GM18868 (cell line): ENCODE measurements around the gene RALB.
"Not testable (repeated sequence)": the region's sequence is repeated elsewhere in the genome, so short reads cannot be mapped to it uniquely, and the experiment has no call there.

Source experiments
- ATAC-seq: cut with Tn5 transposase; IDR thresholded peaks from one replicate; pipeline ENCODE4 v1.9.1; 2021; ENCODE audit warnings: mild to moderate bottlenecking, moderate library complexity; ENCODE audit not compliant: unreplicated experiment

RALB gene

DNA sequence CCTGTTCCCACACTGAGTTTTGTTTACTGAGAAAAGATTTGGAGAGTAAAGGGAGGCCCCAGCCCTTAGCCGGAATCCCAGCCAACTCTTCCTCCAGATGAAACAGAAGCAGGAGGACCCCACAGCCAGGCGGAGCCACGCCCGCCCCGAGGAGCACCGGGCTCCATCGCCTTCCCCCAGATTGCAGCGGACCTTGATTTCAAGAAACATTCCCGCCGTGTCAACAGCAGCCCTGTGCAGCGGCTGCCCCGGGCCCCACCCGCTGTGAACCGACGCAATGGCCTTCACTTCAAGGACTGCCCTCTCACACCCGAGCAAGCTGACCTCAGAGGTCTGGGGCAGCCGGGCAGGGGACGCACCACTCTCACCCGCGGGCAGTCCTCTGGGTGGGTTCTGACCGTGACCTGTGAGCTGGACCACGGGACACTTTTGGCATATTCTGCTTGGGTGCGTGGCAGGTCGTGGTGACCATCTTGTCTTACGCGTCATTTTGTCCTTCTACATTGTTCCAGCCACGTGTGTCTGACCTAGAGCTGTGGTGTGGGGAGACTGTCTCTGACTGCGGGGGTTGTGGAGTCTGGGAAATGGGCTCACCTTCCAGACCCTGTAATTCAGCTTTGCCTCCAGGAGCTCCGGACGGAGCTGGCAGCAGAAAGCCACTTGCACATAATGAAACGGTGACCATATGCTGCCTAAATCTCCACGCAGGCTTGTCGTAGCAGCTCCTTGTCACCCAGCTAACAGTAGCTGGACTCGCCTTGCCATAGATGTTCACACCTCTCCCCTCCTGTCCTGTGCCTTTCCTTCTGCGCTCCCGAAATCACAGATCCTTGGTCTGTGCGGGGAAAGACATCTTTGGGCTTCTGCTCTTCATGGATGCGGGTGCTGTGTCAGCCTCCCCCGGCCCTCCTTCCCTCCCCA, 61.3 kb downstream of the RALB start:
- ATAC-seq: no peak

DNA sequence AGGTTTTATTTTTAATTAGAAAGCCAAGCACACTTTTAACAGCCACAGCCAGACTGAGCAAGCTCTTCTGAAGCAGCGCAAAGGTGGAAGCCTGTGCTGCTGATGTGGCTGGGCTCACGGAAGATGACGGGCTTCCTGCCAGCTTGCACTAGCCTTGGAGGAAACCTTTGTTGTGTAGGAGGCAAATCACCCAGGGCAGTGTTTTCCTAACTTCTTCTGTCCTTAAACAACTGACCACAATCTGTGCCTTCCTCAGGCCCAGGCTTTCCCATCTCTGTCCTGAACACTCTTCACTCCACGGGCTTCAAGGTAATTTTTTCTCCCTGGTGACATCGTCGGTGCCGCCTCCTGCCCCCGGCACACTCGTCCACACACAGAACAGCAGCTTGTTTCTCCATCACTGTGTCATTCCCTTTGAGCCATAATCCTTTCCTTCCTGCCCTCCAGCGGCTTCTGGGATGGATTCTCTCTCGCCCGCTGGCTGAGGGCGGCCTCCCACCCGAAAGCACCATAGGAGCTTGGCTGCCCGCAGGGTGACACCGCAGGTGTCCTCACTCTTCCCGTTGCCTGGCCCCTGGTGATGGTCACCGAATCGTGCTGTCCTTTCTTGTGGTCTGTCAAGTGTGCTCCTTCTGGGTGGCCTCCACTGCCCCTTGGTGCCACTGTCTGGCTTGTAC, 62.2 kb downstream of the RALB start:
- no peak for ATAC-seq

DNA sequence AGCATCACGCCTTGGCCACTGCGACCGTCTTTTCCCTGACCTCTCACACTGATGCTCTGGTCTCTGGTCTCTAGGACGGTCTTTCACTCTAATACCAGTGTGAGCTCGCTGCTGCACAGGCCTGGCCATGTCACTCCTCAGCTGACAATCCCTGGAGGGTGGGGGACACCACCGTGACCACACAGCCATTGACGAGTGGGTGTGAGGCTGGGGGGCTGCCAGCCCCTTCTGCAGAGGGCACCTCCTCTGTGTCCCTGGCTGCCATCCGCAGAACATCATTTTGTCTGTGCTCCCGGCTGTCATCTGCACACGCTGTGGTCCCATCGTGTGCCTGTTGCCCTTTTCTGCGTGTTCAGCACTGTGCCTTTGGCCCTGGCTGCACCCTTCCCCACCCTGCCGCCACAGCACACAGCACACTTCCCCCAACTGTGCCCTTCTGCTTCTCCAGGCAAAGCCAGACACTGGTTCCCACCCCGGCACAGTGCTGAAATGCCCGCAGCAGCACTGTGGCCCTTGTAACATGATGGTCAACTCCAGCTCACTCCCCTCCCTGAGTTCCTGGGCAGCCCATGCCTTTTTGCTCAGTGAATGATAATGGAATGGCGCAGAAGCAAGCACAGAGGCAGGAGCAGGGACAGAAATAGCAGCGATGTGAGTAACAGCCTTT, 62.8 kb downstream of the RALB start:
- ATAC-seq: no peak

DNA sequence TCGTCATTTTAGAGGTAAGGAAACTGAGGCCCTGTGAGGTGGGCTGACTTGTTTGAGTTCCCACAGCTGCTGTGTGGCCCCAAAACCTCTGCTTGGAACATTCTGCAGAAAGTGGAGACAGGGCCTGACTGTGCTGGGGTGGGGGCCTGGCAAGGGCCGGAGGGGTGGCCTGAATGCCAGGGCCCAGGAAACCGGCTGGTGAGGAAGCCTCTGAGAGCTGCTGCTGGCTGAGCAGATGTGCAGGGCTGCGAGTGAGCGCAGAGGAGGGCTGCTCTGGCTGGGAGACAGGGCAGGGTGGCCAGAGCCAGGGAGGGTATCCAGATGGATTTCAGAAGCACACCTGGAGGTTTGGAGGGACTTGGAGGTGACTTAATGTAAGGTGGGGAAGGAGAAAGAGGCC, 63.4 kb downstream of the RALB start:
- no peak for ATAC-seq

DNA sequence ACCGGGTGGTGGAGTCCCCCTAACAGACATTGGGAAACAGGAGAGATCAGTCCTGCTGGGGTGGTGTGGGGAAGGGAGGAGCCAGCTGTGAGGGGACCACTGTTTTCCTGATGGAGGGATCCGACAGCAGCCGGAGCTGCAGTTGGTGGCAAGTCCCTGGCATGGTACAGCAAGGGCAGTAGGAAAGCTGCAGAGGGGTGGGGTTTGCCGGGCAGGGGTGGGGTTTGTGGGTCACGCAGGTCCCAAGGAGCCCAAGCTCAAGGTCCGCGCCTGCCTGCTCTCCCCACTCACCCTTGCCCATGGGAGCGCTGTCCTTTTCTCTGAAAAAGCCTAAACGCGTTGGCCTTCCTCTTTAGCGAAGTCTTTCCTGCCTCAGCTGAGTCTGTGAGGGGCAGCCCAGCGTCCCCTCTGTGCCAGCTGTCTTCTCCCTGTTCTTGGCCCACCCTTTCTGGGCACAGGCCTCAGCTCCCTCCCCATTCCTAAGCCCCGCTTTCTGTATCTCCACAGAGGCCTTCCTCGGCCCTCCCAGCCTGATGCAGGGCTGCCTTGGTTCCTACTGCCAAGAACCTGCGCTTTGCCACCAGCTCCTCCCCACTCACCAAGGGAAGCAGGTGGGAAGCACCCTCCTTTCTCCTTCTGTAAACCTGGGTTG, 64.0 kb downstream of the RALB start:
- no peak for ATAC-seq

DNA sequence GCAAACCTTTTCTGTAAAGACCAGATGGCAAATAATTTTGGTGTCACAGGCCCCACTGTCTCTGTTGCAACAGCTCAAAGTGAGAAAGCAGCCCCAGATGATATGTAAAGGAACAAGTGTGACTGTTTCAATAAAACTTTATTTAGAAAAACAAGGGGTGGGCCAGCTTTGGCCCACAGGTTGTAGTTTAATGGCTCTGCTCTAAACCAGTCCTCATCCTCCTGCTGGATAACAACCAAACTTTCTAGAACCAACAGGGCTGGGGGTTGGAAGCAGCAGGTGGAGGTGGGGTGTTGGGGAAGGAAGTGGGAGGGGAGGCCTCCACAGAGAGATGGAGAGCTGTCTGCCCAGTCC, 64.5 kb downstream of the RALB start:
- no peak for ATAC-seq

DNA sequence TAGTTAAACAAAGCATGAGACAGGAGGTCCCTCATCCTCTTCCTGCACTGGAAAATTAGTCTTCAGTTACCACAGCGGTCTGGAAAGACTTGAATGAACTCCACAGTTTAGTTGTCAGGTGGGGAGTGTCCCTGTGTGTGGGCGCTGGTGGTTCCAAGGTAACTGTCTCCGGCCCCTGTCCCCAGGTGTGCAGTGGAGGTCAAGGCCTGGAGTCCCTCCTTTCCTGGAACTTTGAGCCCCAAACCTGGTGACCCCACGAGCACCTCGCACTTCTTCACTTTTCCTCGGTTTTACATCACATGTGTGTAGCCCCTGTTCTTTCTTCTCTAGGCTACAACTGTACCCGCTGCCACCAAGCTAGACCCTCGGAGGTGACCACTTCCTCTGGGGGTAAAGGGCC, 65.3 kb downstream of the RALB start:
- ATAC-seq: no peak

DNA sequence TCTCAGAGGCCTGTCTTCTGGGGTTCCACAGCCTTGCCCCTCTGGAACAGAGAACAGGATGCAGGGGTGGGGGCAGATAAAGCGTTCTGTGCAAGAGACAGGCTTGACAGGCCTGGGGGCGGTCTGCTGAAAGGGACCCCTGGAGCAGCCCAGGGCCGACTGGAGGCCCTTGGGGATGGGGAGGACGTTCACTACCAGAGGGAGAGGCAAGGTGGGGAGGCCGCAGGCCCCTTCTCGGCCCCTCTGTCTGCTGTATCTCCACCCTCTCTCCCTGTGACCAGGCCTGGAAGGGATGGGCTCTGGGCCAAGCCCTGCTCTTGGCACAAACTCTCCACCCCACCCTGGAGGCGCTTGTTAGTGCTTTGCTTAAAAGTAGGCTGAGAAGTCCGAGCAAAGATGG, 66.0 kb downstream of the RALB start:
- ATAC-seq: no peak

DNA sequence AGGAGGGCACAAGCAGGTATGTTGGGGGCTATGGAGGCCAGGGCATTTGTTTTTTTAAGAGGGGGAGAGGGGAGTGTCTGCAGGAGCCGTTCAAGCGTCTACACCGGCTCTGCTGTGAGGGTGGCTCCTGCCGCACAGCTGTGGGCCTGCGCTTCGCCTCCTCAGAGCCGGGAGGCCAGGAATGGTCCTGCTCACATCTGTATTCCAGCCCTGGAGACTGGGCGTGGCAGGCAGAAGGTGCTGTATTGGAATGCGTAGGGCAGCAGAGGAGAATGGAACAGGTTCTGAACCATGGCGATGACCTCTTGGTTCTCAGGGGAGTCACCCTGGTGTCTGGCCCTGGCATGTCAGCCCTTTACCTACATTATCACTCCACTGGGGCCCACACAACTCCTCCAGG, 66.5 kb downstream of the RALB start:
- ATAC-seq: no peak

DNA sequence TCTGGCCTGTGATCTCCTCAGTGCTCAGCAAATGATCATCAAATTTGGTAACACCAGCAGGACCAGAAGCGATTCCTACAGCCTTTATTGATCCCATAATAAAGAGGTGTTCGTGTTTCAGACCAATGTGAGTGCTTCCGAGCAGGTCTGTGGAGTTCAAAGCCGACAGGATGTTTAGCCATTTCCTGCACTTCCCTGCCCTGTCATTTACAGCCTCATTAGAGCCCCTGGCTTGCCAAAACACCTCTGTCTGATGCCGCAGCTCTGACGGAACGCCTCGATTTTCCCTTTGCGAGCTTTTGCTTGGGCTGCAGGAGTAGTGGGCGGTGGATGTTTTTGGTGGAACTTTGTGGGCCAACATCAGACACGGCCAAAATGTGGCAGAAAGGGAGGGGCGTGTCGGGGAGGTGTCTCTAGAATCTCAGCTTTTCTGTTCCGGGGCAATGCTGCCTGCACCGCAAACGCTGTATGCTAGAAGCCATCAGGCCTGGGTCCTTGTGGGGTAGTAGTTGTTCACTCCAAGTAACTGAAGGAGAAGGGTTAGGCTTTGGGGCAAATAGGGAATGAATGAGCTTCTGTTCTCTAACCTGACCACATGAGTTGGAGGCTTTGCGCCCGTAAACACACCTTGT, 67.2 kb downstream of the RALB start:
- ATAC-seq: no peak

DNA sequence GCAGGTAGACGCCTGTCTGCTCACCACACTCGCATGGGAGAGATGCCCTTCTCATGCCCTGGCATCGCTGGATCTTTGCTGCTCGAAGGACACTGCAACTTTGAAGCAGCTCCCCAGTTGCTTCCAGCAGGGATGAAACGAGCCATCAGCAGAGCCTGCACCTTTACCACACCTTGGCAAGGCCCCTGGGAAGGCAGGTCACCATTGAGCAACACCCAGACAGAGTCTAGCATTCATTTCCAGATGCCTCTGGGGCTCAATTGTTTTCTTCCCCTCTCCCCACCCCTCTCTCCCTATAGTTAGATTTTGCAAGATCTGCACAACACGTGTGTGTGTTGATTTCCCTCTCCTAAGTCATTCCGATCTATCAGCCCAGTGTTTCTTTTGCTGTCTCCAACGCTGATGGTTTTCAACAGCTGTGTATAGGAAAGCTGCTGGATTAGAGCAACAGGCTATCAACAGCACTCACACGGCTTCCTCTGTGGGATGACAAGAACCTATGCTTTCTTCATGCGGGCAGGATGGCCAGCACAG, 67.7 kb downstream of the RALB start:
- no peak for ATAC-seq

DNA sequence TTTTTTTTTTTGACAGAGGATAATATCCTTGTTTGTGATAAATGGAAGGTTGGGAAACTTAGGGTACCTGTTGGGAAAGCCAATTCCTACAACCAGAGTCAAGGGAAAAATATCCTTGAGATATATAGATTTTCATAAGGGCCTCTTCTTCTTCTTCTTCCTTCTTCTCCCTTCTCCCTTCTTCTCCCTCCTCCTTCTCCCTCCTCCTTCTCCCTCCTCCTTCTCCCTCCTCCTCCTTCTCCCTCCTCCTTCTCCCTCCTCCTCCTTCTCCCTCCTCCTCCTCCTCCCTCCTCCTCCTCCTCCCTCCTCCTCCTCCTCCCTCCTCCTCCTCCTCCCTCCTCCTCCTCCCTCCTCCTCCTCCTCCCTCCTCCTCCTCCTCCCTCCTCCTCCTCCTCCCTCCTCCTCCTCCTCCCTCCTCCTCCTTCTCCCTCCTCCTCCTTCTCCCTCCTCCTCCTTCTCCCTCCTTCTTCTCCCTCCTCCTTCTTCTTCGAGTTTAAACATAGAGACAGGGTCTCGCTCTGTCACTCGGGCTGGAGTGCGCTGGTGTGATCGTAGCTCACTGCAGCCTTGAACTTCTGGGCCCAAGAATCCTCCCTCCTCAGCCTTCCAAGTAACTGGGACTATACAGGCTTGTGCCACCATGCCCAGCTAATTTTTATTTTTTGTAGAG, 68.4 kb downstream of the RALB start:
- ATAC-seq: not testable (repeated sequence)

DNA sequence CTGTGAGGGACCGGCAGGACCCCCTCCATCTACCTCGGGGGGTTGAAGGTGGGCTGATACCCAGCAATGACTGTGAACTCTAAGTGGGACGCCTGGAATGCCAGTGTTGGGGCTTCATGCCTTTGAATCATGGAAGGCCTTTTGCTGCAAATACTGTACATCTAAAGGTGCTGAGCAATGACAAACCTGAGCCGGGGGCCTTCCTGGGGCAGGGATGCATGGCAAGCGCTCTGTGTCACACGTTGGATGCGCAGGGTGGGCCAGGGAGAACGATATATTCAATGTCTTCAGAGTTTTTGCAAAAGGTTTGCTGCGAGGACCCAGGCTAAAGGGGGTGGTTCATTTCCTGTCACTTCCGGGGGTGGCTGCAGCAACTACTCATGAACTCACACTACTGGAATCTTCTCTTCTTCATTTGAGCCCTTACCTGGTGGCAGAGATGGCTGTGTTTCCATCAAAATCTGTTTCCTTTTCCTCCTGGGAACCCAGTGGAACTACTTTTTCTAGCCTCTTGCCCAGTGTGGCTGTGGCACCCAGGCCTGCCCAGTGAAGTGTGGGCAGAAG, 69.2 kb downstream of the RALB start:
- no peak for ATAC-seq

DNA sequence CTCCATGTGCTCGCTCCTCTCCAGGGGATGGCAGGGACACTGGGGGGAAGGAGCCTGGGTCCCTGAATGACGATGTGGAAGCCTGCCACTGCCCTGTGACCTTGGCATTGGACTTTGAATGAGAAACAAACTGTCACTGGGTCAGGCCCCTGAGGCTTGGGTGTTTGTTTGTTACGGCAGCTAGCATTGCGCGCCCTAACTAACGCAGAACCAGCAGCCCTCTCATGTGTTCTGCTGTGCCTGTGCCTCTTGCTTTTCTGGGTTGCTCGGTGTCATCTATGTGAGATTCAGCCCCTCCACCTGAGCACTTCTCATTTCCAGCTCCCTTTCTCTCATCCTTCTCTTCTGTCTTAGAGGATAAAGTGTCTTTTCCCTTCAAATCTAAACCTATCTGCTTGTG, 69.7 kb downstream of the RALB start:
- ATAC-seq: no peak

DNA sequence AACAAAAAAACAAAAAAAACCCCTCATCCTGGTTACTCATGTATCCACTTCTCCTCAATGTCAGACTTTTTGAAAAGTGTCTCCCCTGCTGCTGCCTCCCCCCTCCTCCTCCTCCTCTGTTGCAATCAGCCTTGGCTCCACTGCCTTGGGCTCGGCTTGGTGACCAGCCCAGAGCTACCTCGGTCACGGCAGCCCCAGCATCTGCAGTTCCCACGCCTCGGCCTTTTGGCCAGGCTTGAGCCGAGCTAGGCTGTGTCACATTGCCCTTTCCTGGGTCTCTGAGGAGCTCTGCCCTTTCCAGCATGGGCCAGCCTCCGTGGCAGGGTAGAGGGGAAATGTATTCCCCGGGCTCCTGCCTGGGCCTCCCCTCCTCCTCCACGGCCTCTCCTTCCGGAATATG, 70.6 kb downstream of the RALB start:
- ATAC-seq: no peak

DNA sequence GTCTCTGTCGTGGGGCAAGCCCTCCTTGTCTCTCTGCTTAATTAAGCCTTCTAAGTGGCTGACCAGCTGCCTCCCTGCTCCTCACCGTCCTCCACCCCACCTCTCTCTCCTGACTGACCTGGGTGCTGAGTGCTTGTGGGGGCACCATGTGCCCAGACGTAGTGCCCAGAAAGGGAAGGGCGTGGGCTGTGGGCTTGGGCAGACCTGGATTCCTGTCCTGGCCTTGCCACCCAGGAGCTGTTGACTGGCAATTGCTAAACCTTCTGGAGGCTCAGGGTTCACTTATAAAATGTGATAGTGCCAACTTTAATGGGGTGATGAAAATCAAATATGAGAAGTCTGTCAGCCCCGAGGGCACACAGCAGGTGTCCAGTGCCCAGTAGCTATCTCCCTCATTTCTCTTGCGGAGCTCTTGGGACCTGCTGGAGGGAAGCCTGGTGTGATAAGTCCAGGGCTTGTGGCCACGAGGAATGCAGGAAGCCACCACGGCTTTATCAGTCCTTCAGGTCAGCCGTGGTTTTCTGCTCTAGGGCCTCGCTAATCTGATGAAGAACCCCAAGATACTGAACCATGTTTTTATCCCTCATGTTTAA, 71.3 kb downstream of the RALB start:
- no peak for ATAC-seq

DNA sequence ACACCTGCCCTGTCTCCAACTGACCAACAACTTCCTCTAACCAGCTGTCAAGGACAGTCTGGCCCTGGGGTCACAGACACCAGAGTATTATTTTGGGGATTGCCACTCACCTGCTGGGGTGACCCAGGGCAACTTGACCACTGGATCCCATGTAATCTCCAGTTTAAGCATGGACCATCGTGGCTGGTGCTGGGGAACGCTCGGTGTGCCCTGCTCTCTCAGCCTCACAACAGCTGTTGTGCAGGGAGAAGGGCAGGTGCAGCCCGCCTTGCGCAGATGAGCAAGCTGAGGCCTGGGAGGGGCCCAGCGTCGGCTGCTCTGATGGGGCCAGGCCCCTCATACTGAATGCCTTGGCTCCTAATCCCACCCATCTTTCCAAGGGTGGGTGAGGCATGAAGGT, 72.3 kb downstream of the RALB start:
- no peak for ATAC-seq

DNA sequence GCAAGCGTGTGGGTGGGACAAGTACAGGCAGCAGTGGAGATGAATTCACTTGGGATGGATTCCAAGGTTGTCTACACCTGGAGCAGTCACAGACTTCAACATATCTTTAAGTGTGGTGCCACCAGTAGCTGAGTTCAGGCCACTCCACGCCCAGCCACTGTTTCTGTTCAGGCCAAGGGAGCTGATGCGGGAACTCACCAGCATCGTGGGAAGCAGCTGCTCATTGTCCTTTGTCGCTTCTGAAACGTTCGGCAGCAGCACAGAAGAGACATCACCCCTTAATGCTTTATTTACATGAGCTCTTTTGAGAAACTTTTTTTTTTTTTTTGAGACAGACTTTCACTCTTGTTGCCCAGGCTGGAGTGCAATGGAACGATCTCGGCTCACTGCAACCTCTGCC, 73.4 kb downstream of the RALB start:
- ATAC-seq: no peak
